ENCODE measurements around the gene MPDU1.

DNA sequence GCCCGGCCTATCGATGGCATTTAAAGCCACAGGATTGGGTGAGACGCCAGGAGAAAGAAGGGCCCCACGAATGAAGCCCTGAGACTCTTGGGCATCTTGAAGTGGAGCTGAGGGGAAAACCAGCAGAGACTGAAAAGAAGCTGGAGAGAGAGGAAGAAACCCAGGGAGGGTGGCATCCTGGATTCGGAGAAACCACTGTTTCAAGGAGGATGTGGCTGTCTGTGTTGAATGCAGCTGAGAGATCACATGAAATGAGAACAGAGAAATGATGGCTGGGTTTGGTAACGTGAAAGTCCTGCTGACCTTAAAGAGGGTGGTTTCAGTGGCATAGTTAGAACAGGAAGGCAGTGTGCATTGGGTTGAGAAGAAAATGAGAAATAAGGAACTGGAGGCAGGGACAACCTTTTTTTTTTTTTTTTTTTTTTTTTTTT is 31.0 kb upstream of the MPDU1 start:
- TF ChIP-seq, protein P1, sequence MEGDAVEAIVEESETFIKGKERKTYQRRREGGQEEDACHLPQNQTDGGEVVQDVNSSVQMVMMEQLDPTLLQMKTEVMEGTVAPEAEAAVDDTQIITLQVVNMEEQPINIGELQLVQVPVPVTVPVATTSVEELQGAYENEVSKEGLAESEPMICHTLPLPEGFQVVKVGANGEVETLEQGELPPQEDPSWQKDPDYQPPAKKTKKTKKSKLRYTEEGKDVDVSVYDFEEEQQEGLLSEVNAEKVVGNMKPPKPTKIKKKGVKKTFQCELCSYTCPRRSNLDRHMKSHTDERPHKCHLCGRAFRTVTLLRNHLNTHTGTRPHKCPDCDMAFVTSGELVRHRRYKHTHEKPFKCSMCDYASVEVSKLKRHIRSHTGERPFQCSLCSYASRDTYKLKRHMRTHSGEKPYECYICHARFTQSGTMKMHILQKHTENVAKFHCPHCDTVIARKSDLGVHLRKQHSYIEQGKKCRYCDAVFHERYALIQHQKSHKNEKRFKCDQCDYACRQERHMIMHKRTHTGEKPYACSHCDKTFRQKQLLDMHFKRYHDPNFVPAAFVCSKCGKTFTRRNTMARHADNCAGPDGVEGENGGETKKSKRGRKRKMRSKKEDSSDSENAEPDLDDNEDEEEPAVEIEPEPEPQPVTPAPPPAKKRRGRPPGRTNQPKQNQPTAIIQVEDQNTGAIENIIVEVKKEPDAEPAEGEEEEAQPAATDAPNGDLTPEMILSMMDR (IDR thresholded peaks at IDR 0.05; ENCODE audit: poor library complexity), result no peak
- TF ChIP-seq EZH2phosphoT487 (IDR thresholded peaks at IDR 0.05; ENCODE audit: low read depth, severe bottlenecking, unreplicated experiment) (no peak), EZH2 (IDR thresholded peaks at IDR 0.05; ENCODE audit: borderline replicate concordance) (no peak)

All from hepatocyte (in vitro differentiated cells).